Uterus (tissue), 2 donors: Measurements from ENCODE around the gene SNX13.

ENCODE experiments used
- CTCF ChIP-seq, 4 experiments: fragments of 200-600 bp in 2 of 4; fragments of 450-650 bp in 2 of 4; sonication (generic) in 2 of 4; IDR thresholded peaks; one replicate each; pipeline ENCODE4 v1.5.1; 2016 to 2019; ENCODE audit warnings: antibody characterized with exemption in 4 of 4, mild to moderate bottlenecking in 2 of 4, moderate library complexity in 1 of 4
- POLR2A ChIP-seq, 2 donors: fragments of 450-650 bp; IDR thresholded peaks; one replicate each; pipeline ENCODE4 v1.6.1; 2016; ENCODE audit warnings: antibody characterized with exemption in 2 of 2, mild to moderate bottlenecking in 1 of 2, moderate library complexity in 1 of 2

- TF ChIP-seq CTCF (IDR thresholded peaks at IDR 0.05) (no peak), POLR2A (IDR thresholded peaks at IDR 0.05) (no peak)
Measured at GRCh38 chr7:17806631-17807030, 133.7 kb downstream of the SNX13 start.
